K562 (cell line): Measurements from ENCODE around the gene CHRNB1. TPM values are rescaled to one million over a fixed set of nuclear protein-coding genes. Genes with fewer than 3 reads are reported as not detected.

ENCODE experiments used
- ATAC-seq: fragments of 200-7000 bp; cut with Tn5 transposase; 3 replicates; pipeline ENCODE4 v1.9.1; 2020; ENCODE audit warnings: moderate library complexity
- BruUV-seq: library from RNA; stranded (reverse); fragments of 400-500 nt; replicated peaks from 2 replicates; lab custom pipeline; 2021; lab: Mats Ljungman, UMichigan
- CTCF ChIA-PET: fragments of 300-600 bp; formaldehyde crosslinking; extraction: SDS; loops from one replicate; lab custom pipeline; 2021; ENCODE audit warnings: low intra/inter-chr PET ratio; lab: Yijun Ruan, JAX
- POLR2A ChIA-PET: fragments of 300-600, 350-650 bp; sonication (Branson Sonifier 250); formaldehyde crosslinking; extraction: SDS; loops from one replicate; lab custom pipeline; 2021; ENCODE audit warnings: antibody characterized with exemption, inconsistent platforms; lab: Yijun Ruan, JAX
- DNase-seq, 4 experiments: peaks; one replicate each; pipeline versions ENCODE4 v3.0.0 to v3.0.0-alpha.2; 2011 to 2018; ENCODE audit warnings: low spot score in 3 of 4, mixed read lengths in 3 of 4; ENCODE audit errors: extremely low read depth in 1 of 4
- FAIRE-seq: peaks from 2 replicates; lab custom pipeline; 2011; peaks lifted over from hg19 to GRCh38; lab: Jason Lieb, UNC
- H2AFZ ChIP-seq: 2 replicates; pipeline ENCODE4 v1.6.0; 2011; ENCODE audit warnings: low read depth, low read length, control low read depth, inconsistent platforms
- H3K27ac ChIP-seq: fragments of 200-600 bp; 3 replicates; pipeline ENCODE4 v1.8.0; 2011; ENCODE audit warnings: low read depth, mild to moderate bottlenecking, control low read depth, inconsistent platforms, low read length, moderate library complexity, mixed read lengths; ENCODE audit errors: extremely low read depth
- H3K27me3 ChIP-seq, 2 experiments: fragments of 300-600 bp in 1 of 2; 2 replicates in 1 of 2; 3 replicates in 1 of 2; pipeline versions ENCODE4 v1.6.0 to v1.8.0; 2011; ENCODE audit warnings: inconsistent platforms in 2 of 2, low read length in 2 of 2, mild to moderate bottlenecking in 1 of 2, mixed read lengths in 1 of 2, moderate library complexity in 1 of 2; ENCODE audit not compliant: control insufficient read depth in 2 of 2, insufficient read depth in 2 of 2
- H3K36me3 ChIP-seq: fragments of 300-600 bp; 3 replicates; pipeline ENCODE4 v1.8.0; 2011; ENCODE audit warnings: mild to moderate bottlenecking, low read length, inconsistent platforms; ENCODE audit not compliant: control insufficient read depth, insufficient read depth
- H3K4me1 ChIP-seq, 2 experiments: fragments of 200-600 bp in 1 of 2; replicated peaks in 1 of 2; 2 replicates in 1 of 2; 3 replicates in 1 of 2; pipeline versions ENCODE4 v1.5.1 to v1.8.0; 2011; ENCODE audit warnings: inconsistent platforms in 2 of 2, low read length in 2 of 2, mild to moderate bottlenecking in 1 of 2, mixed read lengths in 1 of 2, moderate library complexity in 1 of 2; ENCODE audit not compliant: control insufficient read depth in 2 of 2, insufficient read depth in 2 of 2
- H3K4me2 ChIP-seq: 2 replicates; pipeline ENCODE4 v1.6.1; 2011; ENCODE audit warnings: low read length, control low read depth, inconsistent platforms, mixed read lengths; ENCODE audit not compliant: insufficient read depth
- H3K4me3 ChIP-seq: fragments of 200-600 bp; sonication (generic), shearing (Covaris generic); 2 replicates; pipeline ENCODE4 v1.5.1; 2016; ENCODE audit warnings: control low read depth, inconsistent platforms
- H3K79me2 ChIP-seq: fragments of 200-600 bp; 3 replicates; pipeline ENCODE4 v1.8.0; 2011; ENCODE audit warnings: low read length, inconsistent platforms; ENCODE audit not compliant: control insufficient read depth, insufficient read depth
- H3K9ac ChIP-seq, 2 experiments: 2 replicates each; pipeline versions ENCODE4 v1.6.0 to v1.6.1; 2011; ENCODE audit warnings: low read depth in 2 of 2, low read length in 2 of 2, control low read depth in 1 of 2, inconsistent platforms in 1 of 2, mild to moderate bottlenecking in 1 of 2, mixed read lengths in 1 of 2; ENCODE audit not compliant: insufficient read depth in 1 of 2
- H3K9me1 ChIP-seq: one replicate; pipeline ENCODE4 v1.6.0; 2011; ENCODE audit warnings: inconsistent platforms, mild to moderate bottlenecking, low read length, moderate library complexity; ENCODE audit not compliant: control insufficient read depth, insufficient read depth
- H3K9me3 ChIP-seq: replicated peaks from 2 replicates; pipeline ENCODE4 v1.5.1; 2011; ENCODE audit warnings: low read depth, low read length, inconsistent platforms; ENCODE audit not compliant: control insufficient read depth, insufficient read depth
- H4K20me1 ChIP-seq: replicated peaks from 2 replicates; pipeline ENCODE4 v1.6.1; 2011; ENCODE audit warnings: low read length, inconsistent platforms, mixed read lengths; ENCODE audit not compliant: control insufficient read depth, insufficient read depth
- CBFA2T3 ChIP-seq: fragments of 450-650 bp; IDR thresholded peaks from 2 replicates; pipeline ENCODE4 v1.6.1; 2017
- HDAC3 ChIP-seq: fragments of 450-650 bp; IDR thresholded peaks from 2 replicates; pipeline ENCODE4 v1.6.1; 2018; ENCODE audit warnings: borderline replicate concordance, mild to moderate bottlenecking, moderate library complexity; ENCODE audit not compliant: partially characterized antibody
- PRMT5 ChIP-seq: sonication (generic); formaldehyde crosslinking; IDR thresholded peaks from 2 replicates; pipeline ENCODE4 v1.5.0; 2020; ENCODE audit warnings: missing genetic modification reagents
- PTTG1 ChIP-seq: fragments of 450-650 bp; IDR thresholded peaks from 2 replicates; pipeline ENCODE4 v1.6.1; 2016; ENCODE audit warnings: low read depth, mild to moderate bottlenecking, missing genetic modification characterization, missing compliant biosample characterization
- PURB ChIP-seq: sonication (generic); formaldehyde crosslinking; IDR thresholded peaks from 2 replicates; pipeline ENCODE4 v1.9.0; 2021; ENCODE audit warnings: low read depth, mild to moderate bottlenecking, missing genetic modification reagents
- TRIM28 ChIP-seq: fragments of 450-650 bp; IDR thresholded peaks from 2 replicates; pipeline ENCODE4 v1.6.1; 2017
- WGBS: fragments of 100-300 bp; shearing (Covaris generic); methylation state at CpG from one replicate; pipeline ENCODE4 v1.1.6; 2016; ENCODE audit warnings: low coverage, mixed read lengths; ENCODE audit not compliant: insufficient coverage; ENCODE audit errors: missing lambda C conversion rate; 5-methylcytosine and 5-hydroxymethylcytosine counted together
- in situ Hi-C: fragments of 300-500 bp; cut with MboI; formaldehyde crosslinking; loops from 4 replicates; pipeline ENCODE4 v1.15.0; 2018; ENCODE audit warnings: inconsistent platforms, mixed read lengths
- intact Hi-C: fragments of 100-400 bp; cut with micrococcal nuclease; formaldehyde crosslinking; loops from 2 replicates; pipeline ENCODE4 v1.14.2; 2022
- polyA plus RNA-seq, 8 experiments: library from polyadenylated mRNA; depleted of rRNA in 4 of 8; stranded (reverse) in 5 of 8; unstranded in 3 of 8; fragments of >200 nt; fragmentation: Nextera tagmentation in 2 of 8; fragmentation: Illumina TruSeq in 1 of 8; extraction: Ambion mirVana in 2 of 8; extraction: Trizol in 1 of 8; gene quantifications; 2 replicates each; pipeline versions ENCODE4 v1.2.1 to v1.2.3, GENCODE V29; 2011 to 2014; ENCODE audit warnings: inconsistent platforms in 1 of 8, missing spikeins in 1 of 8
- total RNA-seq, 7 experiments: library from RNA; depleted of rRNA in 6 of 7; stranded (reverse); fragments of >200 nt in 6 of 7; fragmentation: Illumina TruSeq in 2 of 7; extraction: Trizol in 2 of 7; gene quantifications; 2 replicates each; pipeline versions ENCODE4 v1.2.1 to v1.2.3, GENCODE V29; 2011 to 2021; ENCODE audit warnings: low replicate concordance in 1 of 7
- TF ChIP-seq, protein P1 (sequence below), 2 experiments: fragments of 450-650 bp in 1 of 2; sonication (generic) in 1 of 2; formaldehyde crosslinking in 1 of 2; IDR thresholded peaks; 2 replicates each; pipeline versions ENCODE4 v1.7.1 to v1.9.0; 2016 to 2022; ENCODE audit warnings: inconsistent platforms in 1 of 2, mild to moderate bottlenecking in 1 of 2, missing genetic modification reagents in 1 of 2

The CHRNB1 gene
- total and polyA plus RNA-seq, 9 of the 15 experiments (the other 6 are each of a cell fraction or from before 2014, with no cell fraction given): 4.7 to 12.3 (median 6.8) TPM

DNA sequence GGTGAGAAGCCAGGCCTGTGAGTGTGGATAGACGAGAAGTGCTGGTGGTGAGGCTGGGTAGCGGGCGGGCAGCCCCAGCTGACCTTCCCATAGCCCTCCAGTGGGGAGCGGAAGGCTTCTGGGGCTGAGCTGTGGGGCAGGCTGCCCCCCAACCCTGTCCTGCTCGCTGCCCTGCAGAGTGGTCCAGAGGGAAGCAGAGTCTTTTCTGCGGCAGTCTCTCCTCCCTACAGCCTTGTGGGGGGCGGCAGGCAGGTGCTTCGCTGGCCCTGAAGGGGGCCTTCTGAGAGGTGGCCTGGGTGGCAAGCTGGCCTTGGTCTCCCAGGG is 33.5 kb upstream of the CHRNB1 start:
- 0 out of 3 replicates have a peak, but pooled peaks cover 3% of the 10 kb centered on the region for H3K36me3 ChIP-seq
- H3K4me2 ChIP-seq: no peak overlapping the region
- no peak overlapping the region for H2AFZ ChIP-seq
- no peak for ATAC-seq
- H3K4me3 ChIP-seq: no peak overlapping the region
- no peak for FAIRE-seq
- no peaks in the 10 kb centered on the region for H3K9me3 ChIP-seq
- intact Hi-C loops: no loop called here
- in situ Hi-C loops: no loop called here
- ChIA-PET CTCF (no interaction called here), POLR2A (no interaction called here)
- no peaks in the 10 kb centered on the region for H3K9me1 ChIP-seq
- no peak overlapping the region; a peak in 1 of 4 replicates for H3K9ac ChIP-seq
- no peaks in the 10 kb centered on the region for H3K79me2 ChIP-seq
- H3K27me3 ChIP-seq: no peaks in the 10 kb centered on the region
- WGBS: 80% methylated on average over 6 of the region's 8 CpGs
- no peak for TF ChIP-seq PTTG1 (tag)
- no peak for TF ChIP-seq CBFA2T3
- TF ChIP-seq HDAC3: no peak
- TF ChIP-seq, protein P1, sequence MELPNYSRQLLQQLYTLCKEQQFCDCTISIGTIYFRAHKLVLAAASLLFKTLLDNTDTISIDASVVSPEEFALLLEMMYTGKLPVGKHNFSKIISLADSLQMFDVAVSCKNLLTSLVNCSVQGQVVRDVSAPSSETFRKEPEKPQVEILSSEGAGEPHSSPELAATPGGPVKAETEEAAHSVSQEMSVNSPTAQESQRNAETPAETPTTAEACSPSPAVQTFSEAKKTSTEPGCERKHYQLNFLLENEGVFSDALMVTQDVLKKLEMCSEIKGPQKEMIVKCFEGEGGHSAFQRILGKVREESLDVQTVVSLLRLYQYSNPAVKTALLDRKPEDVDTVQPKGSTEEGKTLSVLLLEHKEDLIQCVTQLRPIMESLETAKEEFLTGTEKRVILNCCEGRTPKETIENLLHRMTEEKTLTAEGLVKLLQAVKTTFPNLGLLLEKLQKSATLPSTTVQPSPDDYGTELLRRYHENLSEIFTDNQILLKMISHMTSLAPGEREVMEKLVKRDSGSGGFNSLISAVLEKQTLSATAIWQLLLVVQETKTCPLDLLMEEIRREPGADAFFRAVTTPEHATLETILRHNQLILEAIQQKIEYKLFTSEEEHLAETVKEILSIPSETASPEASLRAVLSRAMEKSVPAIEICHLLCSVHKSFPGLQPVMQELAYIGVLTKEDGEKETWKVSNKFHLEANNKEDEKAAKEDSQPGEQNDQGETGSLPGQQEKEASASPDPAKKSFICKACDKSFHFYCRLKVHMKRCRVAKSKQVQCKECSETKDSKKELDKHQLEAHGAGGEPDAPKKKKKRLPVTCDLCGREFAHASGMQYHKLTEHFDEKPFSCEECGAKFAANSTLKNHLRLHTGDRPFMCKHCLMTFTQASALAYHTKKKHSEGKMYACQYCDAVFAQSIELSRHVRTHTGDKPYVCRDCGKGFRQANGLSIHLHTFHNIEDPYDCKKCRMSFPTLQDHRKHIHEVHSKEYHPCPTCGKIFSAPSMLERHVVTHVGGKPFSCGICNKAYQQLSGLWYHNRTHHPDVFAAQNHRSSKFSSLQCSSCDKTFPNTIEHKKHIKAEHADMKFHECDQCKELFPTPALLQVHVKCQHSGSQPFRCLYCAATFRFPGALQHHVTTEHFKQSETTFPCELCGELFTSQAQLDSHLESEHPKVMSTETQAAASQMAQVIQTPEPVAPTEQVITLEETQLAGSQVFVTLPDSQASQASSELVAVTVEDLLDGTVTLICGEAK (IDR thresholded peaks at IDR 0.05): no peak
- TF ChIP-seq, protein P1 (CRISPR knock-in tag; IDR thresholded peaks at IDR 0.05): no peak
- no peak for TF ChIP-seq PRMT5 (CRISPR knock-in tag)
- no peak for TF ChIP-seq TRIM28
- TF ChIP-seq PURB: no peak
- H3K4me1 ChIP-seq: peaks cover 0 to 16% of the 10 kb centered on the region in 2 experiments; a peak in 2 of 5 replicates
- H4K20me1 ChIP-seq: no peaks in the 10 kb centered on the region
- BruUV-seq: no TSS peak
- H3K27ac ChIP-seq: no peak overlapping the region
- no peak for DNase-seq
